COLO668 (cell line): ENCODE measurements around the gene HSF4.

ENCODE experiments used
- DNase-seq: peaks from one replicate; lab custom pipeline; 2025; ENCODE audit not compliant: unreplicated experiment; lab: John Stamatoyannopoulos, UW

The HSF4 gene

DNA sequence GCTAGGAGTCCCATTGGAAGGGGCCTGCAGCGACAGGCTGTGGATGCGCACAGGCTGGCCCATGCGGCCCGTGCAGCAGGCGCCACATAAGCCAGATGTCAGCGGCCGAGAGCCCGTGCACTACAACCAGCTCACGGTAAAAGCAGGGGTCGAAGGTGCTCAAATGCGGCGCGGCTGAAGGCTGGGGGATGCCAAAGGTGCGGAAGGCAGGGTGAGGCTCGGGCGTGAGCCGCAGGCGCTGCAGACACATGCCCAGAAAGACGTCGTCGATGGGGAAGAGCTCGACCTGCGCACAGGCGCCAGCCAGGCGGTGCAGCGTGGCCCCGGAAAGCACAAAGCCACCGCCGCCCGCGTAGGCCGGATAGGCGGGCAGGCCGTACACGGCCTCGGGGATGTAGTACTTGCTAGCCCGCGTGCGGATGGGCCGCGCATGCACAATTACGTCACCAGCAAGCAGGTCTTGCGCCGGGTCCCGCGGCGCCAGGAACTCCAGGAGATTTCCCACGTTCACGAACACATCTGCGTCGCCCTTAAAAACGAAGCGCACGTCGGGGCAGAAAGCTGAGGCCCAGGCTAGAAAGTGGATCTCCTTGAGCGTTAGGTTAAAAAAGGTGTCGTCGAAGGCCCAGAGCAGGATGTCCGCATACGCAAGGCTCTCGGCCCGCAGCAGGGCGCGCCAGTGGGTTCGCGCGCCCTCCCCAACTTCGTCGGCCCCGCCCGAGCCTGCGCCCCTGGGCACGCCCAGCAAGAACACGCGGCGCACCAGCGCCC lies 15.1 kb upstream of the HSF4 start:
- DNase-seq: no peak

DNA sequence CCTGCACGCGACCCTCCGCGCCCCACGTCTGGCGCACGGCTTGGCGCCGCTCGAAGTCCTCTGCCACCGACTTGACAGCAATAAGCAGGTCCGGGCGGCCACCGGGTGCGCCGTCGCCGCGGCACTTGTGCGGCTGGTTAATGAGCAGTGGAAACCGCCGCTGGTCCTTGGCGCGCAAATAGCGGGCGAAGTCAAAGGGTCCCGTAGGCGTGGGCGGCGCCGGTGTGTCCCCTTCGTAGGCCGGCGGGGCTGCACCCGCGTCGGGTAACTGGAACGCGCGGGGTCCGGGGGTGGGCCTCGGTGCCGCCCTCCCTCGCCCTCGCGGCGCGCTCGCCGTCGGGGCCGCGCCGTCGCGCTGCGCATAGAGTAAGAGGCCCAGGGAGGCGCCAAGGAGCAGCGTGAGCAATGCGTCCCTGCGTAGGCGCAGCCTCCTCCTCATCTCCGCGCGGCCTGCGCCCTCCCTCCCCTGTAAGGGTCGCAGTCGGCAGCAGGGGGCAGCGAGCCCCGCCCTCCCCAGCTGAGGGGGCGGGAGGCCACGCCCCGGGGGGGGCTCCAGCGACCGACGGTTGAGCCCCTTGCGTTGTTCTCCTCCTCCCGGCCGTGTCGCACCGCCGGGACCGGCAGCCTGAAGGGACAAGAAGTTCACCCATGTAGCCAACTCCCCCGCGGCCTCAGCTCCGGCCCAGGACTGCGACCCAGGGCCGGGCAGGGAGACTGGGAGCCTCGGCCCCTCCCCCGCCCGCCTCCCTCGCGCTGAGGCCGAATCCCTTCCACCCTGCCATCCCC lies 14.3 kb upstream of the HSF4 start:
- peak; percentile 49 for DNase-seq

DNA sequence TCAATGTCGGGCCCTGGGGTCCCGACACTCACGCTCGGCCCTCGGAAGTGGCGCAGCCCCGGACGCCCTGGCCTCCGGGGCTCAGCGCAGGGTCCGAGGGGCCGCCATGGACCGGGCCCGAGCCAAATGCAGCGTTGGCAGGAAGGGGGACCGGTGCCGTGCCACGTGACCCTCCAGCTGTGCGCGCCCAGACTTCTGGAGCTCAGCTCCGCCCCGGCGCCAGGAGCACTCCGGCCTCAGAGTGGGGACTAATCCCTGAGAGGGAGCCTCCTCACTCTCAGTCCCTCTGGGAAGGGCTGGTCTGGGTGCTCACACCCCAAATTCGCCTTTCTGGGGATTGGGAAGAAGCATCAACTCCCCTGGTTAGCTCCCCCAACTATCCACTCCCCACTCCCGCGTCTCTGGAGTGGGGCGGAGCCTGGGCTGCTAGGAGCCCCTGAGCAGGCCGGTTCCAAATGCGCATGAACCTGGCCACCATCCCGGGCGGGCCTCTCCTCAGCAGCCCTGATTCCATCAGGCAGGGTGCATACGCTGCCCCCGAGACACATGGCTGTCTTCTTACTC lies 13.6 kb upstream of the HSF4 start, which contains the start of gene B3GNT9:
B3GNT9 (minus strand) TSS at position 166 of the 564 bp plus-strand sequence. CDS start 513 bp downstream, outside the sequence.
- DNase-seq: peak; percentile 57

DNA sequence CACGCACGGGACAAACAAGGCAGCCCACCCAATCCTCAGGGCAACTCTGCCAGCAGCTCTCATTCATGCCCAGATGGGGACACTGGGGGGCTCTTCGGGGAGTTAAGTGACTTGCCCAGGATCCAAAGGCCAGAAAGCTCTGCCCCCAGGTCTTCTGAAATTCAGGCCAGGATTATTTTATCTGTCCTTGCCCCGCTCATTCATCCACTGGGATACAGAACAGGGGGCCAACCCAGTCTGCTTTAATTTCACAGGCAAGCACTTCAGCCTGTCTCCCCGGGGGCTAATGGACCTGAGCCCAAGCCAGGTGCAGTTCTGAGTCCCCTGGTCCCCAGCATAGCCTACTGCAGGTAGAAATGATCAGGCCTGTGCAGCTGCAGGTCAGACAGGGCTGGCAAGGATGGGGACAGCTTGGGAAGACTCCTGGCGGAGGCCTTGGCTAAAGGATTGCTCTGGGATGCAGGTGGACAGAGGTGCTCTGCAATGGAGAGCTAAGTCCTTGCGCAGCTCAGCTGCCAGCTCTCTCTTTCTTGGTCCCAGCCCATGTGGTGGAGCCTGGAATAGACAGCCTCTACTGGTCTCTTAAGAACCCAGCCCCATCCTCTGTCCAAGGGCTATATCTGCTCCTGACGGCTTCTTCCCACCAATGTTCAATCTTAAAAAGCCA lies 13.0 kb upstream of the HSF4 start:
- DNase-seq: no peak

DNA sequence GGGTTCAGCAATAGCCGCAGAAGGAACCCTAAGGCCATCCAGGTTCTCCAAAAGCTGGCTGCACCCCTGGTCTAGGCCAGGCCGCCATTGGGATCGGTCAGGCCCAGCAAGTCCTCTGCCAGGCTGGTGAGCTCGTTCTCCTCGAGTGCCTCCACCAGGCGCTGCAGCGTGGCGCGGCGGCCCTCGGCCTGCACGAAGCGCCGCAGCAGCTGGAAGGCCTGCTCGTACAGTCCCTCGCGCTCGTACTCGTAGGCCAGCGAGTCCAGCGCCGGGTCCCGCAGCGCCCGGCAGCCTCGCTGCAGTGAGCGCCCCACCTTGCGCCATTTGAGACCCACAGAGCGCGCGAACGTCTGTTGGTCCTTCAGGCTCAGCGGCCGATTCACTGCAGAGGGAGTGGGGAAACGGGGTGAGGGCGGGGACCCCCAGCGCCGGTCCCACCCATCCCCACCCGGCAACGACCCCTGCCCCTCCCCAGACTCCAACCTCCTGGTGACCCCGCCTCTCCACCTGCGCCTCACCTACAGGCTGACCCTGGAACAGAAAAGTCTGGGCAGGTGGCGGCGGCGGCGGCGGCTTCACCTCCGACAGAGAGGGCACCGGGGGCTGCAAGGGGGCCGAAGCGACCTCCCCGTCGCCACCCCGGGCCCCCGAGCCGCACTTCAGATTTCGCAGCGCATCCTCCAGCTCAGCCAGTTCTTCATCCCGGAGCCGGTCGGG lies 9.8 kb upstream of the HSF4 start:
- DNase-seq: no peak

DNA sequence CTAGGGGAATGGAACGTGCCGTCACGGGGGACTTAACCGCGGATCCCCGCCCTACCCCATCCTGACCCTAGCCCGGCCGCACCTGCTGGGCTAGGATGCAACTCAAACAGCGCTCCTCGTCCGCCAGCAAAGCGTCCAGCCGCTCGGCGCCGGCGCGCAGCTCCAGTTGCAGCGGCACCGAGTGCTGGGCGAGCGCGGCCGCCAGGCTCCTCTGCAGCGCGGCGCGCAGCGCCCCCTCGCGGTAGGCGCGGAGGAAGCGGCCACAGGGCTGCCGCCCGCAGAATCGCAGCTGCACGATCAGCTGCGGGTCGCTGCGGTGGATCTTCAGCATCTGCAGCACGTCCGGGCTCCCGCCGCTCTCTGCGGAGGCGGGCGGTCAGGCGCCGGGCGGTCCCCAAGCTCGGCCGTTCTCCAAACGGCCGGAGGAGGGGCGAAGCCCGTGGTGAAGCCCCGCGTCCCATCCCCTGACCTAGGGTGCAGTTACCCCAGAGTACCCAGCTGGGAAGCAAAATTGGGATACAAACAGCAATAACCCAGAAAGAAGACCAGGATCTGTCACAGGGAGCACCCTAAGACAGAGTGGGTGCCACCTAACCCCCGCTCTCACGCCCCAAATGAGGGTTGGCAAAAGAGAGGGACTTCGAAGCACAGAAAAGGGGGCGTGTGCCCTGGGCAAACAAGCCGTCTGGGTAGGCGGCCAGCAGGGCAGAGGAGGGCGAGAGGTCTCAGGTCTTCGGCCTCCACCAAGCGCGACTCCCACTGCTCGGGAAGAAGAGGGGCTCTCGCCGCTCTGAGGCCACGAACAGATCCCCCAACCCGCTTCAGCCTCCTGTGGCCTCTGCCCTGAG lies 9.0 kb upstream of the HSF4 start:
- peak; percentile 88 for DNase-seq

DNA sequence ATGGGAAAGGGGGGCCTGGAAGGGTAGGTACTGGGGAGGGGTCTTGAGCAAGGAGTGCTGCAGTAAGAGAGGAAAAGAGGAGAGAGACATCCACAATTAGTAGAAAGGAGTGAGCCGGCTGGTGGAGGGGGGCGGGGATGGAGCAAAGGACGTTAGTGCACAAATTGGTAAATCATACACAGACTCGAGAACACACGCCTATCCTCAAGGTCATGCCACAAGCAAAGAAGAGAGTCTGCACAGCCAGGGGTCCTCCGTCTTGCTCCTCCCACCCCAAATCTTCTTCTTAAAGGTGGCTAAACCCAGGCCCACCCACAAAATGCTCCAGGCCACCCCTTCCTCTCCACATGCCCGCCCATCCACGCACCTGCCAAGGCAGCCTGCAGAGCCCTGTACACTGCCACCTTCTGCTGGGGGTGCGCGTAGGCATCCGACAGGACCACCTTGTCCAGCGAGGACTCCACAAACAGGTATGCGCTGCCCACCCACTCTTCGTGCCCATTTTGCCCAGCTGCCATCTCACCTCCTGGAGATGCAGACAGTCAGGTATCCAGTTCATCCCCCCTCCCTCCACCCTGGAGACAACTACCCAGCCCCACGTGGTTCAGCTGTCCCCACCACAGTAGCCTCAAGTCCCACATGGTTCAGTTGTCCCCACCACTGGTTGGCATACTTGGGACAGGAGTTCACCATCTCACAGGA lies 8.3 kb upstream of the HSF4 start:
- DNase-seq: no peak

DNA sequence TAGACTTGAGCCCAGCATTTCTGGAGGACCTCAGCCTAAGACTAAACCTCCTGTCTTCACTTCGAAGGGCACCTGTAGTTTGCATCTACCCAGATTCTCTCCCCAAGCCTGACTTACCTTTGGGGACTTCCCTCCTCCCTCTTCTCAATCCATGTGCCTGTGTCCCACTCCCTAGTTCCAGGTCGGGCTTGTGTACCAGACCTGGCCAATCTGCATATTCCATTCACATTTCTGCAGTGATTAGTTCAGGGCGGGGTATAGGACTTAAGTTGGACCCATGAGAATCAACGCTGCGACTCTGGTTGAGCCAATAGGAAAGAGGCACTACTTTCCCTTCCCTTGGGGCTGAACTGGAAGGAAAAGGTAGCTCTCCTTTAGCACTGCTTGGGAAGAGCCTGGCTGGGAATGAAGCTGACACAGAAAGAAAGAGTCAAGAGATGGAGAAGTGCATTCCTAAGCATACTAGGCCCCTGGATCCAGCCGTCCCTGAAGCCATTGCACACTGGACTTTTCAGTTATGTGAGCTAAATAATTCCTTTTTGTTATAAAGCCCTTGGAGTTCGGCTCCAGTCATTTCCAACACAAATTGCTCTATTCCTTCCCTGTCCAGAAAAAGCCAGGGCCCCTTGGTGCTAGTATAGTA lies 7.3 kb upstream of the HSF4 start:
- DNase-seq: no peak

DNA sequence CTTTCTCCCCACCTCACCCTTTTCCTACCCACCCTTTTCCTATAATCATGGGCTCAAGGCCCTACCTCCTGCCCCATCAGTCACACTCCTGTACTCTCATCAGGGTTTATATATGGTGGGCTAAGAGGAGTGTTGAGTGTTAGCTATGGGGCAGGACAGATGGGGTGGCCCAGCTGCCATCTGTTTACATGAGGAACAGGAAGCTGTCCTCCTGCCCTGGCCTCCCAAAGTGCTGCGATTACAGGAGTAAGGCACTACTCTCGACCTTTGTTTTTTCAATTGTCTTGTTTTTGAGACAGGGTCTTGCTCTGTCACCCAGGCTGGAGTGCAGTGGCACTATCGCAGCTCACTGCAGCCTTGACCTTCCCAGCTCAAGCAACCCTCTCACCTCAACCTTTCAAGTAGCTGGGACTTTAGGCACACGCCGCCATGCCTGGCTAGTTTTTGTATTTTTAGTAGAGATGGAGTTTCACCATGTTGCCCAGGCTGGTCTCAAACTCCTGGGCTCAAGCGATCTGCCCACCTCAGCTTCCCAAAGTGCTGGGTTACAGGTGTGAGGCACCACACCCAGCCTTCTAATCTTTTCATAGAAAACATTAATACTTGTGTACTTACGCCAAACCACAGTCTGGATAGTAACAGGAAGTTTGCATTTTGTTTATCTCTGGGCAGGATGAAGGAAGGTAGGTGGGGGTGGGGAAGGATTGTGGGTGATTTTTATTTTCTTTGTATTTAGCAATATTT lies 6.5 kb upstream of the HSF4 start:
- peak; percentile 14 for DNase-seq

DNA sequence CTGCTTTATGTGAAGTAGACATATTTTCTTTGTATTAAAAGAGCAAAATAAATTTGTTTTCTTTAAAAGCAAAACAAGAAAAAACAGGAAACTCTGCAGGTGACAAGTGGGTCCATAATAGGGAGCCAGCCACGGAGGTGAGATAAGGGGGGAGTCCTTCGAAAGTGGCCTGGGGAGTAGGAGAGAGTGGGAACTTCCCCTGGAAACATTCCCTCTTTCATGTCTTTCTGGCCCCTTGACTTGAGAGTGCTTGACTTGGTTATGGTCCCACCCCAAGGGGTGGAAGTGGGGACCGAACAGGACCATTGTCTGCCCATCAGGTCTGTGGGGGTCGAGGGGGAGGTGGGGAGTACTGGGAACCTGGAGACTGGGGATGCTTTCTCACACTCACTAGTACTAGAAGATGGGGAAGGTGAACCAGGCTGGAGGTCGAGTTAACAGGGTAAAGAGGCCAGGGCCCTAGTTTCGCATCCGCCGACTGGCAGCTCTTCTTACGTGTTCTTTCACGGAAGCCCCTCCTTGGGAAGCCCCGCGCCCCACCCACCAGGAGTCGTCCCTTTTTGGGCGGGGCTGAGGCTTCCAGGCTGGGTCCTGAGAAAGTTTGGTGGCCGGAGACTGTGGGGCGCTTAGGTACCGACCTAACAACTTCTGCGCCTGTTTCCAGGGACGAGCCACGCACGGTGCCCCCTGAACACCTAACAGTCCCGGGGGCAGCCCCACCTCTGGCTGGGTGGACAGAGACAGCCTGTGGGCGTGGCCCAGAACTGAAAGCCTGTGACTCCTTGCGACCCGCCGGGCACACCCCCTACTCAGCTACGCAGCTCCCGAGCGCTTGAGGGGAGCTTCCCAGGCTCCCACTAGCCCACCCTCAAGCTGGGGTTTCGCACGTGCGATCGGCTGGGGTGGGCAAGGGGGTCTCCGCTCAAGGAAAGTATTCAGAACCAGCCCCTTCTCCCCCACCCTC lies 5.6 kb upstream of the HSF4 start:
- peak; percentile 54 for DNase-seq

DNA sequence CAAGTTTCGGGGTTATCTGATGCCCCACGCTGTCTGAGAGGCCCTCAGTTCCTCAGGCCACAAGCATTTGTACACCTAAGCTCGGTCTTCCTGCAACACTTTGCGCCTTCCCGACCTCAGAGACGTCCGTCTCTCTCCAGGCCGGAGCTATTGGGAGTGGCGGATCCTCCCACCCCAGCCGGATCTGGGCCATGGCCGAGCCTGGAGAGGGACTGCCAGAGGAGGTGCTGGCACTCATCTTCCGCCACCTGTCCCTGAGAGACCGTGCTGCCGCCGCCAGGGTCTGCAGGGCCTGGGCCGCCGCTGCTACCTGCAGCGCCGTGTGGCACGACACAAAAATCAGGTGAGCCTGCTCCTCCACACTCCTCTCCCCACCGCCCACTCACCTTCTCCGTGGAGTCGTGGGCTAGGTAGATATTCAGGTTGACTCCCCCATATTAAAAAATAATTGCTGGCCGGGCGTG lies 2.9 kb upstream of the HSF4 start:
- DNase-seq: peak; percentile 37

DNA sequence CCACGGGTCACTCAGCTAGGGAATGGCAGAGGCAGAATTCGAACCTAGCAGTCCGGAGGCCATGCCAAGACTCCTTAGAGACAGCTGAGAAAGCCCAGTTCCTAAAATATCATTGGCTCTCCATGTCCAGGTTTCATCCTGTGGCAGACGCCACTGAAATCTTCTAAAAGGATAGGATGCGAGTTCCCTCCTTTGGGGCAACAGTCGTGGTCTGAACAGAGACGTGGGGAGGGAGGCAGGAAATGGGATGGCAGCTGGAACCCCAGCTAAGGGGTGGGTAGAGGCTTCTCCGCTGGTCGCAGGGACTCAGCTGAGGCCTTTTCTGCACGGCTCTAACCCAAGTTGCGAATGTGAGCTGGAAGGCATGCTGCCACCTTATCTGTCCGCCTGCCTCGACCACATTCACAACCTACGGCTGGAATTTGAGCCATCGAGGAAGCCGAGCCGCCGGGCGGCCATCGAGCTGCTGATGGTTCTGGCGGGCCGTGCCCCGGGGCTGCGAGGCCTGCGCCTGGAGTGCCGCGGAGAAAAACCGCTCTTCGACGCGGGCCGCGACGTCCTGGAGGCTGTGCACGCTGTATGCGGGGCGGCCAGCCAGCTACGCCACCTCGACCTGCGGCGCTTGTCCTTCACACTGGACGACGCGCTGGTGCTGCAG lies 1.9 kb upstream of the HSF4 start:
- DNase-seq: no peak

DNA sequence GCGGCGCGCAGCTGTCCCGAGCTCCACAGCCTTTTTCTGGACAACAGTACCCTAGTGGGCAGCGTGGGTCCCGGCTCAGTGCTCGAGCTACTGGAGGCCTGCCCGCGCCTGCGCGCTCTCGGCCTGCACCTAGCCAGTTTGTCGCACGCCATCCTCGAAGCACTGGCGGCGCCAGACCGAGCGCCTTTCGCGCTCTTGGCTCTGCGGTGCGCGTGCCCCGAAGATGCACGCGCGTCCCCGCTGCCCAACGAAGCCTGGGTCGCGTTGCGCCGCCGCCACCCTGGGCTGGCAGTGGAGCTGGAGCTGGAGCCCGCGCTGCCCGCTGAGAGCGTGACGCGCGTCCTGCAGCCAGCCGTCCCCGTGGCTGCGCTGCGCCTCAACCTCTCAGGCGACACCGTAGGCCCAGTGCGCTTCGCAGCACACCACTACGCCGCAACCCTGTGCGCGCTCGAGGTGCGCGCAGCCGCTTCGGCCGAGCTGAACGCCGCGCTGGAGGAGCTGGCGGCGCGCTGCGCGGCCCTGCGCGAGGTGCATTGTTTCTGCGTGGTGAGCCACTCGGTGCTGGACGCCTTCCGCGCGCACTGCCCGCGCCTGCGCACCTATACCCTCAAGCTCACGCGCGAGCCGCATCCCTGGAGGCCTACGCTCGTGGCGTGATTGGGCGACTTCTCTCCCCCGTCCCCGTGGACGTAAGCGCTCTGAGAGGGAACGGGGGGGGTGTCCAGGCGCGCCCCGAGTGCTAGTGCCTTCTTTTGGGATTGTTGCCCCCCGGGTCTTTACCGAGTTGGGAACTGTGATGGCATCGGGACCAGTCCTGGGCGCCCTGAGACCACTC lies 1.2 kb upstream of the HSF4 start:
- no peak for DNase-seq

DNA sequence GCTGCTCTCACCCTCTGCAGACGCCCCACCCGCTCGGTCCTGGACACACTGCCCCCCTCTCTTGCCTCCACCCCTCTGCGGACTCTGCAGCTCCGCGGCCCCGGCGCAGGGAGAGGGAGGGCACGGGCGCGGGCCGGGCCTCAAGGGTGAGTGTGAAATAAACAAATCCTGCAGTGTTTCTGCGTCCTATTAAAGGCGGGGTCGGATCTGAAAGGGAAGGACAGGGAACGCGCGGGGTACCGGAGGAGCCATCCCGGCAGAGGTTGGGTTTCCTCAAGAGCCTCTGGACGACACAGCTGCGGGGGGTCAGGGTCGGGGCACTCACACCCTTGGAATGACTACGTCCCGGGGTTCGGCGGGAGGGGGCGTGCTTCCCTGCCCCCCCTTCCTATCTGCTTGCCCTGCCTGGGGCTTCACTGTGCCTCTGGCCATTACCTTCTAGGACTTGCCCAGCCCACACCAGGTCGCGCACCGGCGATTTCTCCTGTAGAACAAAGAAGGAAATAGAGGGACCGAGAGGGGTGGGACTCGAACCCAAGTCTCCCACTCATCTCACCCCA lies 466 bp upstream of the HSF4 start:
- no peak for DNase-seq
